ENCODE measurements around the gene ETV3.

ETV3 gene

GRCh38 chr1:157147906-157148700, 9.9 kb upstream of the ETV3 start:
- no peak for TF ChIP-seq CTCF (IDR thresholded peaks at IDR 0.05)
- Histone ChIP-seq H3K9me3 (no peaks in the 10 kb centered on the region), H3K36me3 (no peaks in the 10 kb centered on the region), H3K4me3 (no peak overlapping the region), H3K27ac (peak overlapping the region in 1 of 2 donors; percentile 10), H3K27me3 (no peaks in the 10 kb centered on the region), H3K4me1 (peaks cover 0 to 13% (median 4%) of the 10 kb centered on the region in 4 donors)
- intact Hi-C loops (cut with DNase I; ENCODE audit: low total_unique reads), result no loop called here
- DNase-seq, result no peak

GRCh38 chr1:157147037-157147436, 8.8 kb upstream of the ETV3 start:
- TF ChIP-seq CTCF (IDR thresholded peaks at IDR 0.05), result no peak
- intact Hi-C loops (cut with DNase I; ENCODE audit: low total_unique reads), result no loop called here
- H3K4me1 ChIP-seq, result peaks cover 0 to 13% (median 4%) of the 10 kb centered on the region in 4 donors
- H3K36me3 ChIP-seq, result no peaks in the 10 kb centered on the region
- H3K4me3 ChIP-seq, result no peak overlapping the region
- no peaks in the 10 kb centered on the region for H3K9me3 ChIP-seq
- H3K27me3 ChIP-seq, result no peaks in the 10 kb centered on the region
- H3K27ac ChIP-seq, result no peak overlapping the region
- DNase-seq, result no peak

GRCh38 chr1:157146244-157146643, 8.0 kb upstream of the ETV3 start:
- Histone ChIP-seq H3K36me3 (no peaks in the 10 kb centered on the region), H3K4me3 (no peak overlapping the region), H3K9me3 (no peaks in the 10 kb centered on the region), H3K27me3 (no peaks in the 10 kb centered on the region), H3K4me1 (peaks cover 0 to 13% (median 4%) of the 10 kb centered on the region in 4 donors), H3K27ac (no peak overlapping the region)
- no peak for DNase-seq
- no peak for TF ChIP-seq CTCF (IDR thresholded peaks at IDR 0.05)
- intact Hi-C loops (cut with DNase I; ENCODE audit: low total_unique reads), result no loop called here

- intact Hi-C loops (cut with DNase I; ENCODE audit: low total_unique reads), result no loop called here
- H3K27me3 ChIP-seq, result no peaks in the 10 kb centered on the region
- no peak for DNase-seq
- no peak for TF ChIP-seq CTCF (IDR thresholded peaks at IDR 0.05)
- no peaks in the 10 kb centered on the region for H3K9me3 ChIP-seq
- H3K4me1 ChIP-seq, result peaks cover 0 to 13% (median 4%) of the 10 kb centered on the region in 4 donors
- no peak overlapping the region for H3K27ac ChIP-seq
- no peak overlapping the region for H3K4me3 ChIP-seq
- H3K36me3 ChIP-seq, result no peaks in the 10 kb centered on the region
Measured at GRCh38 chr1:157145076-157145475, 6.9 kb upstream of the ETV3 start.

GRCh38 chr1:157144509-157144908, 6.3 kb upstream of the ETV3 start:
- no peak for TF ChIP-seq CTCF (IDR thresholded peaks at IDR 0.05)
- no peaks in the 10 kb centered on the region for H3K36me3 ChIP-seq
- no peak overlapping the region for H3K4me3 ChIP-seq
- no peaks in the 10 kb centered on the region for H3K27me3 ChIP-seq
- H3K9me3 ChIP-seq, result no peaks in the 10 kb centered on the region
- intact Hi-C loops (cut with DNase I; ENCODE audit: low total_unique reads), result no loop called here
- no peak overlapping the region for H3K27ac ChIP-seq
- peaks cover 0 to 13% (median 4%) of the 10 kb centered on the region in 4 donors for H3K4me1 ChIP-seq
- no peak for DNase-seq
